ENCODE measurements around the gene SUSD1.

Gene SUSD1

DNA sequence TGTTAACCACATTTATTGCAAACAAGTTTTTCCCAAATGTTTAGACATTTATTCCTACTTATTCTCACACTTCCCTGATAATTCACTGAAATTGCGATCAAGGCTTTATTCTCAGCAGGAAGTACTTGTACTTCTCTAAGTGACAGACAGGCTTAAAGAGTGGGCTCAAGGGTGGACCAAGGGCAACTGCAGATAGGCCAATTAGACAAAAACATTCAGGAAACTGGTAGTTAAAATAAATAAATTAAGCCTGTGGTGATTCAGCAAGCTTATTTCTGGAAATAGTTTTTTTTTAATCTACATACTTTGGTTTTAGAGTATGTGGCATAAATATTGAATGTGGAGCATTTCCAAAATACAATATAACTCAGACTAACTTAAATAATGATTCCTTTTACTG, 142.4 kb downstream of the SUSD1 start:
- peak; percentile 37; the same call in 2 of the 3 replicates for ATAC-seq
- no peak for TF ChIP-seq ZC3H10 (CRISPR knock-in tag; IDR thresholded peaks at IDR 0.05)
- TF ChIP-seq TCF4 (CRISPR knock-in tag; IDR thresholded peaks at IDR 0.05; ENCODE audit: borderline replicate concordance), result no peak
- TF ChIP-seq, protein P1, sequence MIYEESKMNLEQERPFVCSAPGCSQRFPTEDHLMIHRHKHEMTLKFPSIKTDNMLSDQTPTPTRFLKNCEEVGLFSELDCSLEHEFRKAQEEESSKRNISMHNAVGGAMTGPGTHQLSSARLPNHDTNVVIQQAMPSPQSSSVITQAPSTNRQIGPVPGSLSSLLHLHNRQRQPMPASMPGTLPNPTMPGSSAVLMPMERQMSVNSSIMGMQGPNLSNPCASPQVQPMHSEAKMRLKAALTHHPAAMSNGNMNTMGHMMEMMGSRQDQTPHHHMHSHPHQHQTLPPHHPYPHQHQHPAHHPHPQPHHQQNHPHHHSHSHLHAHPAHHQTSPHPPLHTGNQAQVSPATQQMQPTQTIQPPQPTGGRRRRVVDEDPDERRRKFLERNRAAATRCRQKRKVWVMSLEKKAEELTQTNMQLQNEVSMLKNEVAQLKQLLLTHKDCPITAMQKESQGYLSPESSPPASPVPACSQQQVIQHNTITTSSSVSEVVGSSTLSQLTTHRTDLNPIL (CRISPR knock-in tag; IDR thresholded peaks at IDR 0.05; ENCODE audit: low read depth), result no peak
- TF ChIP-seq GLIS3 (CRISPR knock-in tag; IDR thresholded peaks at IDR 0.05), result no peak
- no peak for TF ChIP-seq ZNF8 (CRISPR knock-in tag; IDR thresholded peaks at IDR 0.05)
- TF ChIP-seq ZNF565 (CRISPR knock-in tag; conservative IDR thresholded peaks at IDR 0.05; ENCODE audit: low read depth), result no peak
- no peak for TF ChIP-seq BACH2 (CRISPR knock-in tag; IDR thresholded peaks at IDR 0.05; ENCODE audit: borderline replicate concordance)
- no peak for TF ChIP-seq RARB (CRISPR knock-in tag; IDR thresholded peaks at IDR 0.05)
- TF ChIP-seq ZFP30 (CRISPR knock-in tag; IDR thresholded peaks at IDR 0.05), result no peak
- no peak for TF ChIP-seq OSR1 (CRISPR knock-in tag; IDR thresholded peaks at IDR 0.05)
- TF ChIP-seq, protein P2, sequence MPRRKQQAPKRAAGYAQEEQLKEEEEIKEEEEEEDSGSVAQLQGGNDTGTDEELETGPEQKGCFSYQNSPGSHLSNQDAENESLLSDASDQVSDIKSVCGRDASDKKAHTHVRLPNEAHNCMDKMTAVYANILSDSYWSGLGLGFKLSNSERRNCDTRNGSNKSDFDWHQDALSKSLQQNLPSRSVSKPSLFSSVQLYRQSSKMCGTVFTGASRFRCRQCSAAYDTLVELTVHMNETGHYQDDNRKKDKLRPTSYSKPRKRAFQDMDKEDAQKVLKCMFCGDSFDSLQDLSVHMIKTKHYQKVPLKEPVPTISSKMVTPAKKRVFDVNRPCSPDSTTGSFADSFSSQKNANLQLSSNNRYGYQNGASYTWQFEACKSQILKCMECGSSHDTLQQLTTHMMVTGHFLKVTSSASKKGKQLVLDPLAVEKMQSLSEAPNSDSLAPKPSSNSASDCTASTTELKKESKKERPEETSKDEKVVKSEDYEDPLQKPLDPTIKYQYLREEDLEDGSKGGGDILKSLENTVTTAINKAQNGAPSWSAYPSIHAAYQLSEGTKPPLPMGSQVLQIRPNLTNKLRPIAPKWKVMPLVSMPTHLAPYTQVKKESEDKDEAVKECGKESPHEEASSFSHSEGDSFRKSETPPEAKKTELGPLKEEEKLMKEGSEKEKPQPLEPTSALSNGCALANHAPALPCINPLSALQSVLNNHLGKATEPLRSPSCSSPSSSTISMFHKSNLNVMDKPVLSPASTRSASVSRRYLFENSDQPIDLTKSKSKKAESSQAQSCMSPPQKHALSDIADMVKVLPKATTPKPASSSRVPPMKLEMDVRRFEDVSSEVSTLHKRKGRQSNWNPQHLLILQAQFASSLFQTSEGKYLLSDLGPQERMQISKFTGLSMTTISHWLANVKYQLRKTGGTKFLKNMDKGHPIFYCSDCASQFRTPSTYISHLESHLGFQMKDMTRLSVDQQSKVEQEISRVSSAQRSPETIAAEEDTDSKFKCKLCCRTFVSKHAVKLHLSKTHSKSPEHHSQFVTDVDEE (CRISPR knock-in tag; IDR thresholded peaks at IDR 0.05), result no peak

DNA sequence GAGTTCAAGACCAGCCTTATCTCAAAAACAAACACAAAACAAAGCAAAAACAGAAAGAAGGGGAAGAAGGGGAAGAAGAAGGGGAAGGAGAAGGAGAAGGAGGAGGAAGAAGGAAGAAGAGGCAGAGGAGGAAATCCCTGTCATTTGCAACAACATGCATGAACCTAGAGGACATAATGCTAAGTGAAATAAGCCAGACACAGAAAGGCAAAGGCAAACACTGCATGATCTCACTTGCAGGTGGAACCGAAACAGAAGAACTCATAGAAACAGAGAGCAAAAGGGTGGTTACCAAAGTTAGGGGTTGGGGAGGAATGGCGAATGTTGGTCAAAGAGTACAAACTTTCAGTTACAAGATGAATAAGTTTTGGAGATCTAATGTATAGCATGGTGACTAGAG, 143.1 kb downstream of the SUSD1 start:
- ATAC-seq, result no peak
- TF ChIP-seq CSDC2 (CRISPR knock-in tag; IDR thresholded peaks at IDR 0.05) (no peak), ZNF8 (CRISPR knock-in tag; IDR thresholded peaks at IDR 0.05) (no peak)
- TF ChIP-seq, protein P2 (CRISPR knock-in tag; IDR thresholded peaks at IDR 0.05), result no peak

DNA sequence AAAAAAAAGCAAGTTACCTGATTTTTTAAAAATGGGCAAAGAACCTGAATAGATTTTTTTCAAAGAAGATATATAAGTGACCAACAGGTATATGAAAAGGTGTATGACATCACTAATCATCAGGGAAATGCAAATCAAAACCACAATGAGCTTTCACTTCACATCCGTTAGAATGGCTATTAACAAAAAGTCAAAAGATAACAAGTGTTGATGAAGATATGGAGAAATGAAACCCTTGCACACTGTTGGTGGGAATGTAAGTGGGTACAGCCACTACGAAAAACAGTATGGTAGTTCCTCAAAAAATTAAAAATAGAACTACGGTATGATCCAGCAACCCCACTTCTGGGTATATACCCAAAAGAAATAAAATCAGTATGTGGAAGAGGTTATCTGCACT, 143.7 kb downstream of the SUSD1 start:
- TF ChIP-seq BACH2 (CRISPR knock-in tag; IDR thresholded peaks at IDR 0.05; ENCODE audit: borderline replicate concordance) (no peak), ARNTL (CRISPR knock-in tag; IDR thresholded peaks at IDR 0.05; ENCODE audit: borderline replicate concordance, low read depth) (no peak)
- TF ChIP-seq, protein P3, sequence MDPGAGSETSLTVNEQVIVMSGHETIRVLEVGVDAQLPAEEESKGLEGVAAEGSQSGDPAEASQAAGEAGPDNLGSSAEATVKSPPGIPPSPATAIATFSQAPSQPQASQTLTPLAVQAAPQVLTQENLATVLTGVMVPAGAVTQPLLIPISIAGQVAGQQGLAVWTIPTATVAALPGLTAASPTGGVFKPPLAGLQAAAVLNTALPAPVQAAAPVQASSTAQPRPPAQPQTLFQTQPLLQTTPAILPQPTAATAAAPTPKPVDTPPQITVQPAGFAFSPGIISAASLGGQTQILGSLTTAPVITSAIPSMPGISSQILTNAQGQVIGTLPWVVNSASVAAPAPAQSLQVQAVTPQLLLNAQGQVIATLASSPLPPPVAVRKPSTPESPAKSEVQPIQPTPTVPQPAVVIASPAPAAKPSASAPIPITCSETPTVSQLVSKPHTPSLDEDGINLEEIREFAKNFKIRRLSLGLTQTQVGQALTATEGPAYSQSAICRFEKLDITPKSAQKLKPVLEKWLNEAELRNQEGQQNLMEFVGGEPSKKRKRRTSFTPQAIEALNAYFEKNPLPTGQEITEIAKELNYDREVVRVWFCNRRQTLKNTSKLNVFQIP (CRISPR knock-in tag; IDR thresholded peaks at IDR 0.05; ENCODE audit: borderline replicate concordance, low read depth), result no peak
- TF ChIP-seq, protein P2 (CRISPR knock-in tag; IDR thresholded peaks at IDR 0.05), result no peak
- ATAC-seq, result no peak

DNA sequence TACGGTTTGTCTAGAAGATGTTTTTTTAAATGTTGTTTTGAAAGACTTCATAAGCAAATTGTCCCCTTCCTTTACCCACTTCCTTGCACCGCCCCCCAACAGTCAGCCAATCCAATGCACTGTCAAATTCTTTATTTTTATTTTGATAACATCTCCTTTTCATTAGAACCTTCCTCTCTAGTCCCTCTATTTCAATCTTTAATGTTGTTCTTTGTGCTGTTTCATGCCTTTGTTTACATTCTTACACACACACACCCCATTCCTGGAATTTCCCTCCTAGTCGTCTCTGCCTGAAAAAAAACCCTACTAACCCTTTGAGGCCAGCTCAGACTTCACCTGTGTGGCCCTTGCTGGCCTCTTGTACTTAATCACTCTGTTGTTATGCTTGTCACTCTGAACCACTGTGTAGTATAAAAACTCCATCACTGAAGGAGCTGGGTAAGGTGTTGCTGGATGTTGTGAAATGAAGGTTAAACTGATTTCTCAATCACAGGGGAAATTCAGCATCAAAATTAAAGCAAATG, 145.1 kb downstream of the SUSD1 start:
- TF ChIP-seq ZC3H10 (CRISPR knock-in tag; IDR thresholded peaks at IDR 0.05) (no peak), ESRRG (CRISPR knock-in tag; IDR thresholded peaks at IDR 0.05) (no peak), TCF4 (CRISPR knock-in tag; IDR thresholded peaks at IDR 0.05; ENCODE audit: borderline replicate concordance) (no peak), ARNTL (CRISPR knock-in tag; IDR thresholded peaks at IDR 0.05; ENCODE audit: borderline replicate concordance, low read depth) (no peak), GLIS3 (CRISPR knock-in tag; IDR thresholded peaks at IDR 0.05) (no peak)

More for the DNA sequence above, 145.1 kb downstream of the SUSD1 start:
- ATAC-seq, result no peak
